Measurements from ENCODE around the gene COG6. TPM values are rescaled to one million over a fixed set of nuclear protein-coding genes. Genes with fewer than 3 reads are reported as not detected.

COG6 gene
- total RNA-seq, 1 experiment from 2014 or later = 24.3 TPM

- H3K27ac ChIP-seq (ENCODE audit: low read length) = no peak overlapping the region
- no TSS peak for BruUV-seq (replicated peaks)
- intact Hi-C loops (cut with micrococcal nuclease; ENCODE audit: unreplicated experiment) = no loop called here
- ATAC-seq (no peak), DNase-seq (ENCODE audit: low read depth, low spot score) (no peak)
- no peaks in the 10 kb centered on the region for H3K9me3 ChIP-seq (ENCODE audit: control insufficient read depth, insufficient read depth, low read depth, low read length)
- H3K4me3 ChIP-seq (ENCODE audit: low read depth in 2 of 2, low read length in 2 of 2) = no peak overlapping the region
- no peaks in the 10 kb centered on the region for H3K27me3 ChIP-seq (ENCODE audit: control insufficient read depth, insufficient read depth, low read length)
- TF ChIP-seq, protein P1, sequence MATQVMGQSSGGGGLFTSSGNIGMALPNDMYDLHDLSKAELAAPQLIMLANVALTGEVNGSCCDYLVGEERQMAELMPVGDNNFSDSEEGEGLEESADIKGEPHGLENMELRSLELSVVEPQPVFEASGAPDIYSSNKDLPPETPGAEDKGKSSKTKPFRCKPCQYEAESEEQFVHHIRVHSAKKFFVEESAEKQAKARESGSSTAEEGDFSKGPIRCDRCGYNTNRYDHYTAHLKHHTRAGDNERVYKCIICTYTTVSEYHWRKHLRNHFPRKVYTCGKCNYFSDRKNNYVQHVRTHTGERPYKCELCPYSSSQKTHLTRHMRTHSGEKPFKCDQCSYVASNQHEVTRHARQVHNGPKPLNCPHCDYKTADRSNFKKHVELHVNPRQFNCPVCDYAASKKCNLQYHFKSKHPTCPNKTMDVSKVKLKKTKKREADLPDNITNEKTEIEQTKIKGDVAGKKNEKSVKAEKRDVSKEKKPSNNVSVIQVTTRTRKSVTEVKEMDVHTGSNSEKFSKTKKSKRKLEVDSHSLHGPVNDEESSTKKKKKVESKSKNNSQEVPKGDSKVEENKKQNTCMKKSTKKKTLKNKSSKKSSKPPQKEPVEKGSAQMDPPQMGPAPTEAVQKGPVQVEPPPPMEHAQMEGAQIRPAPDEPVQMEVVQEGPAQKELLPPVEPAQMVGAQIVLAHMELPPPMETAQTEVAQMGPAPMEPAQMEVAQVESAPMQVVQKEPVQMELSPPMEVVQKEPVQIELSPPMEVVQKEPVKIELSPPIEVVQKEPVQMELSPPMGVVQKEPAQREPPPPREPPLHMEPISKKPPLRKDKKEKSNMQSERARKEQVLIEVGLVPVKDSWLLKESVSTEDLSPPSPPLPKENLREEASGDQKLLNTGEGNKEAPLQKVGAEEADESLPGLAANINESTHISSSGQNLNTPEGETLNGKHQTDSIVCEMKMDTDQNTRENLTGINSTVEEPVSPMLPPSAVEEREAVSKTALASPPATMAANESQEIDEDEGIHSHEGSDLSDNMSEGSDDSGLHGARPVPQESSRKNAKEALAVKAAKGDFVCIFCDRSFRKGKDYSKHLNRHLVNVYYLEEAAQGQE (IDR thresholded peaks at IDR 0.05; ENCODE audit: insufficient read depth in 1 of 2, low read depth in 2 of 2, low read length in 1 of 2) = no peak
- TF ChIP-seq POLR2AphosphoS5 (IDR thresholded peaks at IDR 0.05; ENCODE audit: low read depth, low read length) (no peak), TCF7L2 (IDR thresholded peaks at IDR 0.05; ENCODE audit: low read depth, low read length) (no peak), CTCF (IDR thresholded peaks at IDR 0.05) (no peak), SIN3A (IDR thresholded peaks at IDR 0.05; ENCODE audit: borderline replicate concordance, insufficient read depth, low read depth, low read length) (no peak)
- no peaks in the 10 kb centered on the region for H3K4me1 ChIP-seq (ENCODE audit: control insufficient read depth, insufficient read depth, low read length)
- ChIA-PET CTCF (no interaction called here), POLR2A (no interaction called here)
- in situ Hi-C loops (cut with HindIII; ENCODE audit: low pct_unique_long_range_greater_than_20kb, low sequenced_read_pairs) = no loop called here
- no peaks in the 10 kb centered on the region for H3K36me3 ChIP-seq (ENCODE audit: control insufficient read depth, insufficient read depth, low read length)
These were observed 9.3 kb upstream of the COG6 start for GRCh38 chr13:39646122-39646521.

GRCh38 chr13:39655041-39655568 lies 357 bp upstream of the COG6 start:
- Histone ChIP-seq H3K36me3 (ENCODE audit: control insufficient read depth, insufficient read depth, low read length) (no peaks in the 10 kb centered on the region), H3K4me3 (ENCODE audit: low read depth in 2 of 2, low read length in 2 of 2) (peak overlapping the region; percentile 83 to 85), H3K27ac (ENCODE audit: low read length) (peak overlapping the region; percentile 41), H3K9me3 (ENCODE audit: control insufficient read depth, insufficient read depth, low read depth, low read length) (no peaks in the 10 kb centered on the region), H3K4me1 (ENCODE audit: control insufficient read depth, insufficient read depth, low read length) (no peaks in the 10 kb centered on the region; the same call in 1 of the 2 replicates), H3K27me3 (ENCODE audit: control insufficient read depth, insufficient read depth, low read length) (no peaks in the 10 kb centered on the region)
- in situ Hi-C loops (cut with HindIII; ENCODE audit: low pct_unique_long_range_greater_than_20kb, low sequenced_read_pairs) (no loop called here), intact Hi-C loops (cut with micrococcal nuclease; ENCODE audit: unreplicated experiment) (no loop called here)
- TF ChIP-seq, protein P1 (IDR thresholded peaks at IDR 0.05; ENCODE audit: insufficient read depth in 1 of 2, low read depth in 2 of 2, low read length in 1 of 2) = no peak
- TF ChIP-seq TCF7L2 (IDR thresholded peaks at IDR 0.05; ENCODE audit: low read depth, low read length) (no peak), POLR2AphosphoS5 (IDR thresholded peaks at IDR 0.05; ENCODE audit: low read depth, low read length) (no peak), SIN3A (IDR thresholded peaks at IDR 0.05; ENCODE audit: borderline replicate concordance, insufficient read depth, low read depth, low read length) (no peak), CTCF (IDR thresholded peaks at IDR 0.05) (no peak)
- DNase-seq (ENCODE audit: low read depth, low spot score) = no peak
- ChIA-PET CTCF (no interaction called here), POLR2A (no interaction called here)
- ATAC-seq = peak; percentile 63; the same call in 1 of the 2 replicates
- no TSS peak for BruUV-seq (replicated peaks)

All from Panc1 (cell line).